Stomach (tissue), 9 donors: ENCODE measurements around the gene GPS1. TPM values are rescaled to one million over a fixed set of nuclear protein-coding genes. Genes with fewer than 3 reads are reported as not detected.

Experiments used
- DNase-seq, 2 donors: peaks; one replicate each; pipeline versions ENCODE4 v3.0.0 to v3.0.0-alpha.2; 2013 to 2019
- H3K27ac ChIP-seq, 5 donors: fragments of 200-600 bp in 4 of 5; sonication (generic) in 4 of 5; one replicate each; pipeline ENCODE4 v1.5.1; 2013 to 2019; ENCODE audit warnings: mild to moderate bottlenecking in 1 of 5, moderate library complexity in 1 of 5
- H3K27me3 ChIP-seq, 3 donors: fragments of 200-600 bp; sonication (generic); one replicate each; pipeline ENCODE4 v1.5.1; 2017 to 2019; ENCODE audit warnings: mixed run types in 1 of 3
- H3K36me3 ChIP-seq, 4 donors: fragments of 200-600 bp; sonication (generic); 1 replicate in 3 of 4; 2 replicates in 1 of 4; pipeline ENCODE4 v1.5.1; 2016 to 2019
- H3K4me1 ChIP-seq, 4 donors: fragments of 200-600 bp; sonication (generic); one replicate each; pipeline ENCODE4 v1.5.1; 2016 to 2019
- H3K4me3 ChIP-seq, 4 donors: fragments of 200-600 bp; sonication (generic) in 3 of 4; one replicate each; pipeline ENCODE4 v1.5.1; 2016 to 2019; ENCODE audit warnings: mild to moderate bottlenecking in 1 of 4
- H3K9me3 ChIP-seq, 4 donors: fragments of 200-600 bp; sonication (generic); one replicate each; pipeline ENCODE4 v1.5.1; 2016 to 2019
- EP300 ChIP-seq: sonication (generic); formaldehyde crosslinking; IDR thresholded peaks from one replicate; pipeline ENCODE4 v1.6.1; 2017; ENCODE audit warnings: antibody characterized with exemption
- POLR2A ChIP-seq, 4 donors: fragments of 450-650 bp; IDR thresholded peaks; one replicate each; pipeline ENCODE4 v1.6.1; 2016; ENCODE audit warnings: antibody characterized with exemption in 4 of 4, control low read depth in 2 of 4, mild to moderate bottlenecking in 1 of 4, moderate library complexity in 1 of 4
- POLR2AphosphoS5 ChIP-seq, 3 donors: sonication (generic); formaldehyde crosslinking; IDR thresholded peaks; one replicate each; pipeline ENCODE4 v1.6.1; 2016; ENCODE audit warnings: antibody characterized with exemption in 3 of 3
- WGBS, 5 donors: extraction: QIAGEN DNeasy Blood & Tissue Kit in 3 of 5; methylation state at CpG; one replicate each; pipeline versions ENCODE4 v1.1.5 to v1.1.7; 2013 to 2018; 5-methylcytosine and 5-hydroxymethylcytosine counted together
- intact Hi-C: fragments of 100-400 bp; cut with DNase I; formaldehyde crosslinking; loops from one replicate; pipeline ENCODE4 v1.15.1; 2023; ENCODE audit warnings: low total_unique reads
- polyA plus RNA-seq, 3 donors: library from polyadenylated mRNA; stranded (reverse); fragments of 200-250 nt; gene quantifications; one replicate each; pipeline ENCODE4 v1.2.3, GENCODE V29; 2013
- total RNA-seq, 5 donors: library from RNA; depleted of rRNA; stranded (reverse); fragments of >200 nt; gene quantifications; one replicate each; pipeline versions ENCODE4 v1.1.0 to v1.2.3, GENCODE V29; 2014 to 2016
- TF ChIP-seq, protein P1 (sequence below), 7 experiments: fragments of 450-650 bp in 4 of 7; fragments of 200-600 bp in 3 of 7; sonication (generic) in 3 of 7; IDR thresholded peaks; one replicate each; pipeline ENCODE4 v1.5.1; 2016 to 2019; ENCODE audit warnings: antibody characterized with exemption in 7 of 7, control low read depth in 2 of 7, mild to moderate bottlenecking in 1 of 7
- donor health status: healthy with polysubstance abuse.
- donor health status: Bipolar disorder and iron deficiency.
- donor health status: healthy.

The GPS1 gene
- total and polyA plus RNA-seq, 8 donors: 28.0 to 329 (median 101) TPM

DNA sequence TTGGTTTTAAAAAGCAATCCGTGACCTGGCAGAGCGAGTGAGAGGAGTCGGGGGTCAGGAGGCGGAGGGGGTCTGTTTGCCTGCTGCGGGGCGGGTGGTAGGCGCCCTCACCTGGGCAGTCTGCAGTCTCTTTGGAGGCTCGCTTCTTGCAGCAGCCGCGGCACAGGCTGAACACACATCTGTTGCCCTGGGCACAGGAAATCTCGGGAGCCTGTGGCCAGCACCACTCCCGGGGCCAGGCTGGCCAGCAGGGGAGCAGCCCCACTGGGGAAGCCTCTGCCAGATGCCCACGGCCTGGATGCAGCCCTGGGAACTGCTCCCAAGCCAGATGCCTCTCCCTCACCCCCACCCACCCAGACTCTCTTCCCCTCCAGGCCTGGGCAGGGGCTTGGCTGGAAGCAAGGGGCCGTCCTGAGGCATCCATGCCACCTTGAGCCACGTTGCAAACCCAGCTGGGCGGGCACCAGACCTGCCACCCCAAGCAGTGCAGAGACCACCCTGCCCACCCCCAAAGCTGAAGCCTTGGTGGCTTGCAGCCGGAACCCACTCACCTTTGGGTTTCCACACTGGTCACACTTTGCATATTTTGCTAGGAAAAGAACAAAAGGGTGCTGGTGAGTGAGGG lies 6.6 kb downstream of the GPS1 start:
- no peaks in the 10 kb centered on the region for H3K27me3 ChIP-seq
- H3K4me1 ChIP-seq: peaks cover 6 to 26% (median 15%) of the 10 kb centered on the region in 4 donors
- no peaks in the 10 kb centered on the region for H3K9me3 ChIP-seq
- WGBS, 5 donors: 61 to 83% (median 63%) methylated on average over 10 to 17 of the region's 17 CpGs
- H3K27ac ChIP-seq: peak overlapping the region in 1 of 5 donors; percentile 5
- intact Hi-C loops: no loop called here
- H3K4me3 ChIP-seq: no peak overlapping the region
- TF ChIP-seq, protein P1, sequence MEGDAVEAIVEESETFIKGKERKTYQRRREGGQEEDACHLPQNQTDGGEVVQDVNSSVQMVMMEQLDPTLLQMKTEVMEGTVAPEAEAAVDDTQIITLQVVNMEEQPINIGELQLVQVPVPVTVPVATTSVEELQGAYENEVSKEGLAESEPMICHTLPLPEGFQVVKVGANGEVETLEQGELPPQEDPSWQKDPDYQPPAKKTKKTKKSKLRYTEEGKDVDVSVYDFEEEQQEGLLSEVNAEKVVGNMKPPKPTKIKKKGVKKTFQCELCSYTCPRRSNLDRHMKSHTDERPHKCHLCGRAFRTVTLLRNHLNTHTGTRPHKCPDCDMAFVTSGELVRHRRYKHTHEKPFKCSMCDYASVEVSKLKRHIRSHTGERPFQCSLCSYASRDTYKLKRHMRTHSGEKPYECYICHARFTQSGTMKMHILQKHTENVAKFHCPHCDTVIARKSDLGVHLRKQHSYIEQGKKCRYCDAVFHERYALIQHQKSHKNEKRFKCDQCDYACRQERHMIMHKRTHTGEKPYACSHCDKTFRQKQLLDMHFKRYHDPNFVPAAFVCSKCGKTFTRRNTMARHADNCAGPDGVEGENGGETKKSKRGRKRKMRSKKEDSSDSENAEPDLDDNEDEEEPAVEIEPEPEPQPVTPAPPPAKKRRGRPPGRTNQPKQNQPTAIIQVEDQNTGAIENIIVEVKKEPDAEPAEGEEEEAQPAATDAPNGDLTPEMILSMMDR (IDR thresholded peaks at IDR 0.05): peak in 1 of 7 experiments; percentile 7
- no peak for TF ChIP-seq POLR2AphosphoS5 (IDR thresholded peaks at IDR 0.05)
- peak in 1 of 2 donors; percentile 42 for DNase-seq
- peaks cover 80 to 100% (median 99%) of the 10 kb centered on the region in 4 donors for H3K36me3 ChIP-seq

GRCh38 chr17:82058855-82059249 lies 7.2 kb downstream of the GPS1 start:
- Histone ChIP-seq H3K27ac (peak overlapping the region in 1 of 5 donors; percentile 5), H3K36me3 (peaks cover 81 to 100% (median 100%) of the 10 kb centered on the region in 4 donors), H3K27me3 (no peaks in the 10 kb centered on the region), H3K4me1 (peaks cover 4 to 26% (median 15%) of the 10 kb centered on the region in 4 donors), H3K4me3 (no peak overlapping the region), H3K9me3 (no peaks in the 10 kb centered on the region)
- no peak for TF ChIP-seq EP300
- no peak for TF ChIP-seq POLR2AphosphoS5 (IDR thresholded peaks at IDR 0.05)
- TF ChIP-seq, protein P1 (IDR thresholded peaks at IDR 0.05): no peak
- TF ChIP-seq POLR2A (IDR thresholded peaks at IDR 0.05): no peak
- no peak for DNase-seq
- WGBS, 5 donors: 74 to 89% (median 85%) methylated on average over 10 of the region's 10 CpGs
- intact Hi-C loops: no loop called here

GRCh38 chr17:82059272-82060000 lies 7.7 kb downstream of the GPS1 start:
- H3K36me3 ChIP-seq: peaks cover 81 to 100% (median 98%) of the 10 kb centered on the region in 4 donors
- 70 to 90% (median 80%) methylated on average over 8 to 19 of the region's 19 CpGs for WGBS, 5 donors

GRCh38 chr17:82060001-82060380 lies 8.3 kb downstream of the GPS1 start:
- Histone ChIP-seq H3K27me3 (no peaks in the 10 kb centered on the region), H3K4me3 (no peak overlapping the region), H3K27ac (no peak overlapping the region), H3K36me3 (peaks cover 75 to 94% (median 92%) of the 10 kb centered on the region in 4 donors), H3K4me1 (peaks cover 14 to 26% (median 21%) of the 10 kb centered on the region in 4 donors), H3K9me3 (no peaks in the 10 kb centered on the region)
- DNase-seq: no peak
- TF ChIP-seq EP300 (no peak), POLR2AphosphoS5 (IDR thresholded peaks at IDR 0.05) (no peak), POLR2A (IDR thresholded peaks at IDR 0.05) (no peak)
- TF ChIP-seq, protein P1 (IDR thresholded peaks at IDR 0.05): no peak
- intact Hi-C loops: no loop called here
- 80 to 88% (median 85%) methylated on average over 6 to 16 of the region's 16 CpGs for WGBS, 5 donors

More at GRCh38 chr17:82059272-82060000, 7.7 kb downstream of the GPS1 start:
- intact Hi-C loops: no loop called here
- Histone ChIP-seq H3K27me3 (no peaks in the 10 kb centered on the region), H3K9me3 (no peaks in the 10 kb centered on the region), H3K4me3 (no peak overlapping the region), H3K4me1 (peaks cover 8 to 26% (median 16%) of the 10 kb centered on the region in 4 donors), H3K27ac (no peak overlapping the region)
- TF ChIP-seq POLR2A (IDR thresholded peaks at IDR 0.05) (no peak), EP300 (no peak), POLR2AphosphoS5 (IDR thresholded peaks at IDR 0.05) (no peak)
- TF ChIP-seq, protein P1 (IDR thresholded peaks at IDR 0.05): no peak
- DNase-seq: no peak
